Measurements from ENCODE around the gene RIPOR3. TPM values are rescaled to one million over a fixed set of nuclear protein-coding genes. Genes with fewer than 3 reads are reported as not detected.

RIPOR3 gene
- polyA plus RNA-seq, 1 of the 3 experiments (the other 2 are of a cell fraction) = 1.2 TPM

DNA sequence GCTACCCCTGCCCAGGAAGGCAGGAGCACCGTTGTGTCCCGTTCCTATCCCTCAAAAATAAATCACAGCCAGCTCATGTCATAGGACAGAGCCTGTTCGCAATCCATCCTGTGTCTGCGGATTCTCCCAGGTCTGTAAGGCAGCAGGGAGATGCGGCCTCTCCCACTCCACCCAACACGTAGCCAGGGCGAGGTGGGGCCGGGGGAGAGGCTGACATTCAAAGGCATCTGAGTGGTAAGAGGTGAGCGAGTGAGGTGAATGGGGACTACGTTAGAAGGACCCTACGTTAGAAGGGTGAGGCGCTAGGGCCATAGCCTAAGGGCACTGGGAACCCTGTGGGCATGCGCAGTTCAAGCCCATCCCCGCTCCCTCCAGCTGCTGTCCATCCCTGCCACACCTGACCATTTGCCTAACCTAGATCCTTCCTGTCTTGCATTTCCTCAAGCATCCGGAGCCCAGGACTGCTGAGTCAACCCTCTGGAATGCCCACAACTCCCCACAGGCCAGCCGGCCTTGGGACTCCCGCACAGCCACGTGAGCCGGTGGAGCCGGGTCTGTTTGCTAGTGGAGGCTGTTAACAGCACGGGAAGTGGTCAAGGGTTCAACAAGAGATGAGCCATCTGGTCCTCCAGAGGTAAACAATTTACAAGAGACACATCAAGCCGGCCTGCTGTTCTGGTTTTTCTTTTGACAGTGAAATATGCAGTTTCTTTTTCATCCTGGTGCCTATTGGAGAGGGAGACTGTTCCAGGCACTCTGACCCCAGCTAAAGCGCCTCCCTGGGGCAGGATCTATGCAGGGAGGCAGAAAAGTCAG is 45.9 kb downstream of the RIPOR3 start (continued):
- TF ChIP-seq, protein P1, sequence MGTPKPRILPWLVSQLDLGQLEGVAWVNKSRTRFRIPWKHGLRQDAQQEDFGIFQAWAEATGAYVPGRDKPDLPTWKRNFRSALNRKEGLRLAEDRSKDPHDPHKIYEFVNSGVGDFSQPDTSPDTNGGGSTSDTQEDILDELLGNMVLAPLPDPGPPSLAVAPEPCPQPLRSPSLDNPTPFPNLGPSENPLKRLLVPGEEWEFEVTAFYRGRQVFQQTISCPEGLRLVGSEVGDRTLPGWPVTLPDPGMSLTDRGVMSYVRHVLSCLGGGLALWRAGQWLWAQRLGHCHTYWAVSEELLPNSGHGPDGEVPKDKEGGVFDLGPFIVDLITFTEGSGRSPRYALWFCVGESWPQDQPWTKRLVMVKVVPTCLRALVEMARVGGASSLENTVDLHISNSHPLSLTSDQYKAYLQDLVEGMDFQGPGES (IDR thresholded peaks at IDR 0.05; ENCODE audit: low read depth, low read length) = no peak
- TF ChIP-seq EP300 (IDR thresholded peaks at IDR 0.05; ENCODE audit: borderline replicate concordance in 1 of 2, low read depth in 1 of 2, low read length in 1 of 2) (peak; percentile 41 to 91; a peak in 3 of 4 replicates), NFIC (IDR thresholded peaks at IDR 0.05; ENCODE audit: borderline replicate concordance) (peak; percentile 66), RAD21 (IDR thresholded peaks at IDR 0.05; ENCODE audit: low read length) (peak; percentile 14; the same call in 1 of the 2 replicates), TEAD4 (IDR thresholded peaks at IDR 0.05; ENCODE audit: borderline replicate concordance, insufficient read depth) (peak; percentile 95), TAF1 (IDR thresholded peaks at IDR 0.05; ENCODE audit: borderline replicate concordance, low read depth, low read length) (no peak), SMC3 (IDR thresholded peaks at IDR 0.05; ENCODE audit: low read depth, low read length) (no peak; the same call in 1 of the 2 replicates)
- TF ChIP-seq, protein P2, sequence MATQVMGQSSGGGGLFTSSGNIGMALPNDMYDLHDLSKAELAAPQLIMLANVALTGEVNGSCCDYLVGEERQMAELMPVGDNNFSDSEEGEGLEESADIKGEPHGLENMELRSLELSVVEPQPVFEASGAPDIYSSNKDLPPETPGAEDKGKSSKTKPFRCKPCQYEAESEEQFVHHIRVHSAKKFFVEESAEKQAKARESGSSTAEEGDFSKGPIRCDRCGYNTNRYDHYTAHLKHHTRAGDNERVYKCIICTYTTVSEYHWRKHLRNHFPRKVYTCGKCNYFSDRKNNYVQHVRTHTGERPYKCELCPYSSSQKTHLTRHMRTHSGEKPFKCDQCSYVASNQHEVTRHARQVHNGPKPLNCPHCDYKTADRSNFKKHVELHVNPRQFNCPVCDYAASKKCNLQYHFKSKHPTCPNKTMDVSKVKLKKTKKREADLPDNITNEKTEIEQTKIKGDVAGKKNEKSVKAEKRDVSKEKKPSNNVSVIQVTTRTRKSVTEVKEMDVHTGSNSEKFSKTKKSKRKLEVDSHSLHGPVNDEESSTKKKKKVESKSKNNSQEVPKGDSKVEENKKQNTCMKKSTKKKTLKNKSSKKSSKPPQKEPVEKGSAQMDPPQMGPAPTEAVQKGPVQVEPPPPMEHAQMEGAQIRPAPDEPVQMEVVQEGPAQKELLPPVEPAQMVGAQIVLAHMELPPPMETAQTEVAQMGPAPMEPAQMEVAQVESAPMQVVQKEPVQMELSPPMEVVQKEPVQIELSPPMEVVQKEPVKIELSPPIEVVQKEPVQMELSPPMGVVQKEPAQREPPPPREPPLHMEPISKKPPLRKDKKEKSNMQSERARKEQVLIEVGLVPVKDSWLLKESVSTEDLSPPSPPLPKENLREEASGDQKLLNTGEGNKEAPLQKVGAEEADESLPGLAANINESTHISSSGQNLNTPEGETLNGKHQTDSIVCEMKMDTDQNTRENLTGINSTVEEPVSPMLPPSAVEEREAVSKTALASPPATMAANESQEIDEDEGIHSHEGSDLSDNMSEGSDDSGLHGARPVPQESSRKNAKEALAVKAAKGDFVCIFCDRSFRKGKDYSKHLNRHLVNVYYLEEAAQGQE (IDR thresholded peaks at IDR 0.05; ENCODE audit: low read depth, low read length) = peak; percentile 76

DNA sequence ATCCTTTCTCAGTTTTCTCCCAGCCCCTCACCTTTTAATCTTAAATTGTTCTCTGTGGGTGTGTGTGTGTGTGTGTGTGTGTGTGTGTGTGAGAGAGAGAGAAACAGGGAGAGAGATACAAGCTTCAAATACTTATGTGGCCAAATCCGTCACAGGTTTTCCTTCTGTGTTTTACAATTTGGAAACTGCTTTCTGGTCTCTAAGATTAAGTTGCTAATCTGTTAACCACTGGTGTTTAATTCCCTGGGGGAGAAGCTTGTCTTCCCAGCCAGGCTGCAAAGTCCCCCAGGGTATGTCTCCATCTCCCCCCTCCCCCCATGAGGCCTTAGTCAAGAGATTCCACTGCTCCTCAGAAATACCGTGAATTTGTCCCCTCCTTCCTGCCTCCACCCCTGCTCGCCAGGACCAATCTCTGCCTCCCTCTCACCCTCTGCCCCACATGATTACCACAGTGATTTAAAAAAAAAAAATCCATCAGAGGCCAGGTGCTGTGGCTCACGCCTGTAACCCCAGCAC is 49.0 kb downstream of the RIPOR3 start:
- Histone ChIP-seq H3K4me3 (ENCODE audit: low read depth in 2 of 2, low read length in 1 of 2) (no peak overlapping the region), H3K4me2 (no peak overlapping the region), H3K9me2 (no peaks in the 10 kb centered on the region), H4K20me1 (ENCODE audit: insufficient read depth) (no peaks in the 10 kb centered on the region), H3K36me3 (replicated peaks in 1 of 2; ENCODE audit: control insufficient read depth in 1 of 2, insufficient read depth in 2 of 2, low read length in 1 of 2) (no peaks in the 10 kb centered on the region), H3K27me3 (ENCODE audit: insufficient read depth) (no peaks in the 10 kb centered on the region), H3K9me3 (no peaks in the 10 kb centered on the region), H3K4me1 (ENCODE audit: control insufficient read depth in 1 of 2, insufficient read depth in 2 of 2, low read depth in 1 of 2, low read length in 1 of 2) (peaks cover 8 to 23% of the 10 kb centered on the region in 2 experiments; a peak in 3 of 4 replicates), H3K27ac (ENCODE audit: low read depth in 2 of 2, low read length in 1 of 2) (no peak overlapping the region), H3K9ac (no peak overlapping the region), H2AFZ (ENCODE audit: low read depth) (0 out of 2 replicates have a peak overlapping the region, but pooled peaks have one; percentile 16), H3K79me2 (ENCODE audit: insufficient read depth) (no peaks in the 10 kb centered on the region), H3F3A (replicated peaks; ENCODE audit: insufficient read depth) (peaks cover 12% of the 10 kb centered on the region)
- WGBS (ENCODE audit: low lambda C conversion rate) = 79% methylated on average over 4 of the region's 4 CpGs
- ChIA-PET POLR2A (no interaction called here), CTCF (no interaction called here)
- DNase-seq = no peak
- TF ChIP-seq, protein P2 (IDR thresholded peaks at IDR 0.05; ENCODE audit: low read depth, low read length) = no peak
- TF ChIP-seq TCF12 (IDR thresholded peaks at IDR 0.05) = no peak
- TF ChIP-seq CHD2 (IDR thresholded peaks at IDR 0.05; ENCODE audit: low read length, partially characterized antibody) = no peak
- TF ChIP-seq ELF1 (IDR thresholded peaks at IDR 0.05) = no peak
- no peak for TF ChIP-seq SIN3A (IDR thresholded peaks at IDR 0.05; ENCODE audit: borderline replicate concordance, low read depth, low read length)
- no peak for TF ChIP-seq YY1 (IDR thresholded peaks at IDR 0.05; ENCODE audit: low read depth)
- TF ChIP-seq FOXM1 (IDR thresholded peaks at IDR 0.05; ENCODE audit: low read depth) = no peak
- no peak for TF ChIP-seq GATA2 (CRISPR knock-in tag; IDR thresholded peaks at IDR 0.05)
- TF ChIP-seq RFX5 (IDR thresholded peaks at IDR 0.05; ENCODE audit: low read length) = no peak
- TF ChIP-seq, protein P3, sequence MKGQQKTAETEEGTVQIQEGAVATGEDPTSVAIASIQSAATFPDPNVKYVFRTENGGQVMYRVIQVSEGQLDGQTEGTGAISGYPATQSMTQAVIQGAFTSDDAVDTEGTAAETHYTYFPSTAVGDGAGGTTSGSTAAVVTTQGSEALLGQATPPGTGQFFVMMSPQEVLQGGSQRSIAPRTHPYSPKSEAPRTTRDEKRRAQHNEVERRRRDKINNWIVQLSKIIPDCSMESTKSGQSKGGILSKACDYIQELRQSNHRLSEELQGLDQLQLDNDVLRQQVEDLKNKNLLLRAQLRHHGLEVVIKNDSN (IDR thresholded peaks at IDR 0.05; ENCODE audit: borderline replicate concordance, low read depth) = no peak
- no peak for TF ChIP-seq POLR2AphosphoS5 (IDR thresholded peaks at IDR 0.05; ENCODE audit: low read depth, low read length)
- TF ChIP-seq SMC3 (IDR thresholded peaks at IDR 0.05; ENCODE audit: low read depth, low read length) = no peak

Measured in SK-N-SH (cell line).